HG03342 (cell line): ENCODE data around the gene MRTO4.
"Not testable (repeated sequence)": the region's sequence is repeated elsewhere in the genome, so short reads cannot be mapped to it uniquely, and the experiment has no call there.

Source experiments
- ATAC-seq: cut with Tn5 transposase; IDR thresholded peaks from one replicate; pipeline ENCODE4 v1.9.1; 2021; ENCODE audit warnings: mild to moderate bottlenecking, moderate library complexity; ENCODE audit not compliant: unreplicated experiment

MRTO4 gene

GRCh38 chr1:19222979-19223824, 28.4 kb upstream of the MRTO4 start:
- no peak for ATAC-seq

- no peak for ATAC-seq
Measured at GRCh38 chr1:19229229-19229628, 22.4 kb upstream of the MRTO4 start.

GRCh38 chr1:19229828-19230325, 21.7 kb upstream of the MRTO4 start:
- no peak for ATAC-seq

GRCh38 chr1:19231736-19232523, 19.7 kb upstream of the MRTO4 start:
- not testable (repeated sequence) for ATAC-seq

- ATAC-seq: no peak
Measured at GRCh38 chr1:19232524-19232846, 19.1 kb upstream of the MRTO4 start.

- ATAC-seq: no peak
Measured at GRCh38 chr1:19234224-19234623, 17.4 kb upstream of the MRTO4 start.

GRCh38 chr1:19239876-19240275, 11.7 kb upstream of the MRTO4 start:
- no peak for ATAC-seq

GRCh38 chr1:19240673-19241538, 10.7 kb upstream of the MRTO4 start:
- no peak for ATAC-seq

GRCh38 chr1:19250629-19251304, 838 bp upstream of the MRTO4 start:
- ATAC-seq: no peak

- no peak for ATAC-seq
Measured at GRCh38 chr1:19254416-19254815, 2.8 kb downstream of the MRTO4 start.

GRCh38 chr1:19255288-19255687, 3.7 kb downstream of the MRTO4 start:
- ATAC-seq: no peak

GRCh38 chr1:19256301-19256700, 4.7 kb downstream of the MRTO4 start:
- ATAC-seq: not testable (repeated sequence)

- ATAC-seq: no peak
Measured at GRCh38 chr1:19257178-19257914, 5.7 kb downstream of the MRTO4 start.

- ATAC-seq: no peak
Measured at GRCh38 chr1:19258353-19258752, 6.7 kb downstream of the MRTO4 start.

- ATAC-seq: no peak
Measured at GRCh38 chr1:19260211-19261138, 8.9 kb downstream of the MRTO4 start.

GRCh38 chr1:19262047-19262446, 10.4 kb downstream of the MRTO4 start:
- ATAC-seq: no peak

GRCh38 chr1:19262744-19263143, 11.1 kb downstream of the MRTO4 start:
- no peak for ATAC-seq

- no peak for ATAC-seq
Measured at GRCh38 chr1:19268445-19268844, 16.8 kb downstream of the MRTO4 start.
